HG02588 (cell line): Measurements from ENCODE around the gene BCDIN3D.

Experiments
- ATAC-seq: cut with Tn5 transposase; IDR thresholded peaks from one replicate; pipeline ENCODE4 v1.9.1; 2021; ENCODE audit warnings: mild to moderate bottlenecking, moderate library complexity; ENCODE audit not compliant: unreplicated experiment

The BCDIN3D gene

DNA sequence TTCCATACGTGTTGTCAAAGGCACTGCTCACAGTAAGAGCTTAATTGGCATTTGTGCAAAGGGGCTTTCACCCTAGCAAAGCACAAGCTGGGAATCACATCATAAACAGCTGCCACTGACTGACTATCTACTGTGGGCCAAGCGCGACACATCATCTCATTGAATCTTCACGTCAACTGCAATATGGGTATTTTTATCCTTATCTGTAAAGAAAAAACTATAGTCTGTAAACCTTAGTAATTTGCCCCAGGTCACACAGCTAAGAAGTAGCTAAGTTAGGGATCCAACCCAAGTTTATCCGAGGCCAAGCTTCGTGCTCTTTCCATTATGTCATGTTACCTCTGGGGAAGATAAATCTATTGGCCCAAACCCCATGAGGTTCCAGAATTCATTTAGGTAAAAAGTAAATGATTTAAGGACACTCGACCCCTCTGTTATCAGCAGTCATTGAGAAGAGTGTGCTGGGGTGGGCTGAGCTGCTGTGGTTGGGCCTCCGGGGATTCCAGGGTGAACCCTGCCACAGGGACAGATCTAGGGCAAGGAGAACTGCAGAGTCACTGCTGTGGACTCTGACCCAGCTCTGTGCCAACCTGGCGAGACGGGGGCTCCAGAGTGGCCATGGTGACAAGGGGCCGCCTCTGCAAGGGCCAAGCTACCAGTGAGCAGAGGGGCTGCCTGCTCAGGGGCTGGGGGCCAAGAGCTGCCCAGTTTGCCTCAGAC, 42.3 kb downstream of the BCDIN3D start:
- ATAC-seq: no peak

DNA sequence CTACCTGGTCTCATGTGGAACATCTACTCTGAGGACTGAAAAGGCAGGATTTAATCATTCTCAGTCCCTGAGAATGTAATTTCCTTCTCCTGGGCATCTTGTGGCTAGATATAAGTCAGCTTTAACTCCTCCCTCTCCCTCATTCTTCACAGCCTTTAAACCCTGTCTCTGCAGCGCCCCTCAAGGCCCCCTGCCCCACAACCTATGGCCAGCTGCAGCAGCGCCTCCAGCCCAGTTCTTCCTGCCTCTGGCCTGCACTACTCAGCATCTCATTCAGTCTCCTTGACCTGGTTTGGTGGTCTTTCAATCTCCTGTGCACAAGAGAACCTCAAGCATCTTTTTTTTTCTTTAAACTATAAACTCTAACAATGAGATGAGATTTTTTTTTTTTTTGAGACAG, 44.0 kb downstream of the BCDIN3D start:
- no peak for ATAC-seq

DNA sequence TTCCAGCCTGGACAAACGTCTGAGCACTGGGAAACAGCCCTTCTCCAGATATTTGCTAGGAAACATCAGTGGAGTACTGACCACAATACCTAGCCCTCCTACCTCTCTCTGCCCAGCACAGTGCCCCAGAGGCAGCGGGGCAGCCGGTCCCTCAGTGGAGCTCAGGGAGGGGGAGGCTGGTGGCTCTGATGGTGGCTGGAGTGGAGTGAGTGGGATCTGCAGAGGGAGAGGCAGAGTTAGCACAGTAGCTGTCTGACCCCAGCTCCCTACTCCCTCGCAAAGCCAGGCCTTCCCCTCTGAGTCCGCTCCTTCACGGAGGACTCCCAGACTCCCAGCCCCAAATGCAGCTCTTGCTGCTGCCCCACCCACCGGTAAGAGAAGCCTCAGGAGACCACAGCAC, 44.7 kb downstream of the BCDIN3D start:
- no peak for ATAC-seq

DNA sequence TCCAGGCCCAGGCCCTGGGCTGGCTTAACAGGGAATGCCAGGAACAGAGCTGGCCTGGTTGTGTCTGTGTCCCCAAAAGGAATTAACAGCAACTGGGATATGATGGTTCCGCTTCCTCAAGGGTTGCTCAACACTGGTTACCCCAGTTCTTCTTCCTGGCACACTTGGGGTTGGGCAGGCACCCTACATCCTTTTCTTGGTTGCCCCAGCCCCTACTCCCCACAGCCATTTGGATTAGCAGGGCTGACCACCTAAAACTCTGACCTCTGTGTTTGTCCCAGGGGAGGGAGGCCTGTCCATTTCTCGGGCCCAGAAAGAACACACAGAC, 45.5 kb downstream of the BCDIN3D start:
- no peak for ATAC-seq

DNA sequence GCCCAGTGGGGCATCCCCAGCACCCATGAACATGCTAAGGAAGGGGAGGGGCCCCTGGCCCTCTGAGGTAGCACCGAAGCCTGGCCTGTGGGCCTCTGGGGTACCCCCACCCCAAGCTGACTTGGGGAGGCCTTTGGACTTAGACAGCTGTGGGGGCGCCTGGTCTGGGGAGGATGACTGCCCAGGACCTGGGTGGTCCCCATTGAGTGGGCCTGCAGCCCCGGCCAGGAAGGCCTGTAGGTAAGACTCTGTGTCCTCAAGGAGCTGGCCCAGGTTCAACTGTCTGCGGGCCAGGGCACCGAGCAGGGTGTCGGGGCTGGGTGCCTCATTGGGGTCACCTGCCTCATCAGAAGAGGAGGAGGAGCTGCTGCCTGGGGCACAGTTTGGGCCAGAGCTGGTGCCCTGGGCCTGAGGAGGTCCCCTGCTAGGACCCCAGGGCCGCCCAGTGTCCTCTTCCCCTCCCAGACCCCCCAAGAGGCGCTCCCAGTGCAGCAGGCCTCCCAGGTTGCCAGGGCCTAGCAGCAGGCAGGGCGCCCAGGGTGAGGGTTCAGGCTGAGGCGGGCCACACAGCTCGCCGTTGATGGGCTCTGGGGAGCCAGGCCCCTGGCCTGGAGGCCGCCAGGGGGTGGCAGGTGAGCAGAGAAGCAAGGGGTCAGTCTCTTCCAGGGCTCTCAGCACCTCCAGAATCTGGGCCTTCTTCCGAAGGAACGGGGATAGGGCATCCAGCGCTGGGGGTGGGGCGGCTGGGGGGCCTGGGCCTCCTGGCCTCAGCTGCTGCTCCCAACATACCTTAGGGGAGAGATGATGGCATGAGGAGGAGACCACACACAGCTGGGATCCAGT, 46.1 kb downstream of the BCDIN3D start:
- ATAC-seq: no peak

DNA sequence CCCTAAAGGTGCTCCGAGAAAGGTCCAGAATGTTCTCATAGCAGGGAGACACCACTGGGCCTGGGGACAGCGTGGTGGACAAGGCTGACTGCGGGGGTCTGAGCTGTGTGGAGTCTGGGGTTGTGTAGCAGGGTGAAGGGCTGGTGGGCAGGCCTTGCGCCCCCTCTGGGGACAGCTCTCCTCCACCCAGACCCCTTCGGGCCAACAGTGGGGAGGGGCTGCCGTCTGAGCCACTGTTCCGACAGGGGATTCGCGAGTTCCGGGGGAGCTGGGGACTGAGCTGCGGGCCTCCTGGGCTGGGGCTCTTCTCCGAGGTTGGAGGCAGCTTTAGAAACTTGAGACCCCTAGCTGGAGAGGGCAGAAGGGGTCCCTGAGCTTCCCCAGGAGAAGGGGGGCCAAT, 46.8 kb downstream of the BCDIN3D start:
- ATAC-seq: no peak

DNA sequence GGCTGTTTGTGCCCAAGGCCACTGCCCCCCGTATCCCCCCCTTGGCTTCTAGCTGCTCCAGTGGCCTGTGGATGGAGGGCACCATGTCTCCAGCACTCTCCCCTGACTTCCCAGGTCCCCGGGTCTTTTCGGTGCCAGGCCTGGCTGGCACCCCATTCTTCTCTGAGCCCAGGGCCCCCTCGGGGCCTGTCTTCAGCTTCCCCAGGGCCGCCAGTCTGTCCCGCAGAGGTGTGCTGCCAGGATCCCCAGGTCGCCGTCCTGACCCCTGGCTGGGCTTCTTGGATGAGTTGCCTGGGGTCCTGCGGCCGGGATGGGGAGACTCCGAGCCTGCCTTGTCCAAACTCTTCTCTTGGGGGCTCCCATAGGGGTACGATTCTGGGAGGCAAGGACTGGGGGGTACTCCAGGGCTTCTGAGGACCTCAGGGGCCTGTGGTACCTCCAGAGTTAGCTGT, 47.2 kb downstream of the BCDIN3D start:
- ATAC-seq: no peak

DNA sequence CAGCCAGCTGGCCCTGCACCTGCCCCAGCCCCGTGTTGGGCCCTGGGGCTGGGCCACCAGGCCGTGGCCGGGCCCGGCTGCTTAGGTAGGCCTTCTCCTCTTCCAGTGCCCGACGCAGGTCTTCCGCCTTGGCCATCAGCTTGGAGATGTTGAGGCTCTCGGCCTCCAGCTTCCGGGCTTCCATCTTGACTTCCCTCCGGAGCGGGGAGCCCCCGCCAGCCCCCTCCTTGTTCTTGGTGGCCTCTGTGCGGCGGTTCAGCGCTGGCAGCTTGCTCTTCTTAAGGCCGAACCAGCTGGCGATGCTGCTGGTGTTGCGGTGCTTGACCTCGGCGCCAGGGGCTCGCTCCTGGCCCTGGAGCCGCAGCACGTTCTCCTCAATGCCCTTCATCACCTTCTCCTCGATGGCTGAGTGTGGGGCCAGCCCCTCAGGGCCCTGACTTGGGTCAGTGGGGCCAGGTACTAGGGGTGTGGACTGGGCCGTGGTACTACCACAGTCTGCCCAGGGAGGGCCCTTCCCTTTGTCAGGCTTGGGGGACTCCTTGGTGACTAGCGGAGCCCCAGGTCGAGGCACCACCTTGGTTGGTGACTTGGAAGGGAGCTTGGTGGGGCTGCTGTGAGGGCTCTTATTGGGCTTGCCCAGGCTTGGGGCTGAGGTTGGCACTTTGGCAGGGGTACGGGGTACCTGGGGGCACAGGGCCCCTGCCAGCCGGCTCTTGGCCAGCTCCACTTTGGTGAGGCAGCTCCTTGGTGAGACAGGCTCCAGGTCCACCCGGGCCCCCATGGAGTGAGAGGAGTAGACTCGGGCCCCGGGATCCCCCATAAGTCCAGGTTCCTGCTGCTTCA, 47.9 kb downstream of the BCDIN3D start:
- no peak for ATAC-seq

DNA sequence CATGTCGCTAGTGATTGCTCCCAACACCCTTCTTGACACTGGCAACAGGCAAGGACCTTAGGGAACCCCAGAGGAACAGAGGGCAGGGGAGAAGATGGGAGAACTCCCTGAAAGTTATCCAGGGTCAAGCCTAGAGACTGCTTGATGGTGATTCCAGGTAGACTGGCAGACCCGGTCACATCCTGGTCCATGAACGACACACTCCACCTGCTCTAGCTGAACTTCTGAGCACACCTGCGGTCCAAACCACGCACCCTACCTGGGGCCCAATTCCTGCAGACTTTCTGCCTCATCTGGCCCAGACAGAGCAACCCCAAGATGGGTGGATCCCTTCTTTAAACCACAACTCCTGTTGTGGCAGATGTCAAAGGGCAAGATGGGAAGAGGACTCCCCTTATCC, 48.9 kb downstream of the BCDIN3D start:
- ATAC-seq: no peak

DNA sequence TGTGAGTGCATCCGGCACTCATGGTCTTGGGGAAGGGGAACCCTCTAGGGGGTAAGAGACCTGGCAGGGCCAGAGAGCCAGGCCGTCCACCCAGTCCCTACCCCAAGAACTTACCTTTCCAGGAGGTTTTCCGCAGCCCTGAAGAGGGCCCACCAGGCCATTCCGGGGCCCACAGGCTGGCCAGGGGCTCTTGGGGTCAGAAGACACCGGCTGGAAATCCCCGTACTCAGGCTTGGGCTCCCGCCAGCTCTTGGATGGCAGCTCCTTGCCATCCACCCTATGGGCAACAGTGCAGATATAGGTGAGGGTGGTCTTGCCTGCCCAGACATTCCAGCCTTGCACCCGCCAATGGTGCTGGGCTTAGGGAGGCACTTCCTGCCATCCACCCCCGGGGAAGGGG, 49.3 kb downstream of the BCDIN3D start:
- no peak for ATAC-seq

DNA sequence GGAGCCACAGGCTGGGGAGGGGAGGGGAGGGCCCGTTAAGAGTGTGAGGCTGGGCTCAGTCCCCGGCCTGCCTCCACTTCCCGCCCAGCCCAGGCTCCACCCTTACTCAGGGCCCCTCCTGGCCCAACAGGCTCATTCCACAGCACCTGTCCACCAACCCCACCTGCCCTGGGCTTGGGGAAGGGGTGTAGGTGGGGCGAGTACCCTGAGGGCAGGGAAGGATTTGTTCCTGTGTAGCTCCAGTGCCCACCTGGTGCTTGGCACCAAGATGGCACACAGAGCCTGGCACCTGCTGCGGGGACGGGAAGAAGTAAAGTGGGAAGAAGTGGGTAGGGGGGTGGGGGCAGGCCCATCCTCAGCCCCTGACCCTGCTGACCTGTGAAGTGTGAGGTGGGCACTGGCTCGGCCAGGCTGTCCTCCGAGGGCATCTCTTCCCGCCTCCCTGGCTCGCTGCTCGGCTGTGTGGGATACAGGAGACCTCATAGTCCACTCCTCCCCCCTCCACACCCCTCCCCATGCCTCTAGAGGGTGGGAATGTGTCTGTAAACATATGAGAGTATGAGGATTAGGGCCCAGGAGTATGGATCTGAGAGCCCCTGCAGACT, 49.8 kb downstream of the BCDIN3D start:
- ATAC-seq: no peak

DNA sequence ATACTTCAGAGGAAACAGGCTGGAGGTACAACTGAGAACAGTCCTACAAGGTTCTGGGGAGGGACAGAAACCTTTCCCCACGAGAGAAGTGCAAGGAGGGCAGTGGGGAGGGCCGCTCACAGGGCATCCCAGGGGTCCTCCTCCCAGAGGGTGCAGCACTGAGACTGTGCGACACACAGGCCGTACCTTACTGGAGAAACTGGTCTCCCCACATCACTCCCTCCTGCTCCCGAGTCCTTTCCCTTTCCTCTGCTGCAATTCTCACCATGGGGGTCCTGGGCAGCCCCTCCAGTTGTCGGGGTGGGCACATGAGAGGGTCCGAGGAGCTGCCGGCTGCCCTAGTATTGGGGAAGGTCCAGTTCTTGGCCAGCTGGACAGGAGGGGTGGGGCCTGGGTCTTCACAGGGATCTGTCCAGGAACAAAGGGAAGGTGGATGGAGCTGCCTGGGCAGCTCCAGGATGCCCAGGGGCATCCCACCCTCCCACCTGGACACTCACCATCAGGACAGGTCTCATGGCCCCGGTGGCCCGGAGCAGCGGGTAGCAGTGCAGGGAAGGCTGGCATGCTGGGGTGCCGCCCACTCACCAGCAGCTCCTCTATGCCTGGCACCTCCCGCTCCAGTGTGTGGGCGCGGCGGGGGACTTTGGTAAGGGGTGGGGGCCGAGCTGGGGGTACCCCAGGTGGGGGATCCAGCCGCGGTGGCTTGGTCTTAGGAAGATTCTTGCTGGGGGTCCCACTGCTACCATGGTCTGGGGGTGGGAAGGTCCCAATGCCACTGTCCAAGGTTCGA, 50.5 kb downstream of the BCDIN3D start:
- no peak for ATAC-seq

DNA sequence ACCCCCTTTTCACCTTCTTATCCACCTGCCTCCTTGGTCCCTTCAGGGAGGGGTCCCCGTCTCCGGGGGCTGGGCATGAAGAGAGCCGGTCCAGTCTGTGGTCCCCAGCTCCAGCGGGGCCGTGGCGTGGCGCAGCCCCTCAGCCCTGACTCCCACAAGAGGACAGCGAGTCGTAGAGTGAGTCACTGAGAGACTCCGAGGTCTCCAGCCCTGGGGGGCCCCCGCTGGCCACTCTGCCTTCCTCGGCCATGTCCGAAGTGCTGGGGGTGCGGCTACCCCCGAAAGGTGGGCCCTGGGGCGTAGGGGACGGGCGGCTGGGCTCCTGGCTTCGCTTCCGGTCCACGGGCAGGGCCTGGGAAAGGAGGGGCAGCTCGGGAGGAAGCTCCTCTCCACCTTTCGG, 51.2 kb downstream of the BCDIN3D start:
- ATAC-seq: no peak

DNA sequence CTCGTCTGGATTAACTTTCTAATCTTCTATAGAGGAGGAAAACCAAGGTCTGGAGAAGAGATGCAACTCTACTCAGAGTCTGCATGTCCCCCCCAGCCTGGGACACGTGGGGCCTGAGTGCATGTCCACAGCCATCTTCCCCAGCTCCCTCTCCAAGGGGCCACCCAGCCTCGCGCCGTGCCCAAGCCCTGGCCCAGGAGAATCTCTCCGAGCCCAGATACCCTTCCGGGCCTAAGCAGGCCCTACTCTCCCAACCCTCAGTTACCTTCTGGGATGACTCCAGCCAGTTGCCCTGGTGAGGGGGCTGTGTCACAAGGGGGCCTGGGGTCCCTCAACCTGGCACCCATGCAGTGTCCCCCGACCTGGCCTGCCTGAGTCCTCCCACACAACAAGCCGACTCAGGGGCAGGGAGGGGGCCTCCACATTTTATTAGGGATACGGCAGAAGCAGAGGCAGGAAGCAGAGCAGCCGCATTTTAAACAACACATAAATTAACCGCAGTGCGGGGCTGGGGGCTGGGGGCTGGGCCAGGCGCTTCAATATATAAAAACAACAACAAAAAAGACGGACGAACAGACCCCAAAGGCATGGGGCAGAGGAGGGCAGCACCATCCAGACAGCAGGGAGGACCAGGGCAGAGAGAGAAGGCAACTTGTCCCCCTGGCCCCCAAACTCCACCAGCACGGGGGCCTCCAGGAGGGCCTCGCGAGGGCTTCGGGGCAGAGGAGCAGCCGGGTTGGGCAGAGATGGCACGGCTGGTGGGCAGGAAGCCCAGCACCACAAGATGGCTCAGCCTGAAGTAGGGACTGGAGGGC, 52.0 kb downstream of the BCDIN3D start:
- no peak for ATAC-seq

DNA sequence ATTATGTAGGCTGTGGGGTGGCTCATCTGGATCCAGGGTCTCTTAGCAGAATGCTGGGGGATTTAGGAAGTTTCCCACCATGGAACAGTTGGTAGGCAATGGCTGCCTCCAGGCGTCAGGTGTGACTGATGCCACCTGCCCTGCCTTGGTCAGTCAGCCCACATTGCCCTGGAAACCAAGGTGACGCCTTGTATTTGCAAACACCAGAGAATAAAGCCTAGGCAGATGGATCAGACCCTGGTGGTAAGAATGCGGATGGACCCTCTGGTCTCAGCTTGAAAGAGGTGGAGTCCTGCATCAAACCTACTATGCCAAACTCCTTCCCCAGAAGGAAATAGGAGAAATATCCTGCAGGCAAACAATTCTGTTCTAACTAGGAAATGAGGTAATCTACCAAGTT, 52.9 kb downstream of the BCDIN3D start:
- no peak for ATAC-seq

DNA sequence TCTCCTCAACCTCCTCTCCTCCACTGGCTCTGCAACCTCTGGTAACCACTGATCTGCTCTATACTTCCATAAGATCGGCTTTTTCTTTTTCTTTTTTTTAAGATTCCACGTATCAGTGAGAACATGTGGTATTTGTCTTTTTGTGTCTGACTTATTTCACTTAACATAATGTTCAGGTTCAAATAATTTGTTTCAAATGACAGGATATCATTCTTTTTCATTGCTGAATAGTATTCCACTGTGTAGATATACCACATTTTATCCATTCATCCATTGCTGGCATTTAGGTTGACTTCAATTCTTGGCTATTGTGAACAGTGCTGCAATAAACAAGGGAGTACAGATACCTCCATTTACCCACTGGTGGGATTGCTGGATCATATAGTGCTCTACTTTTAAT, 55.2 kb downstream of the BCDIN3D start:
- no peak for ATAC-seq
